Renal cortical epithelial cell (primary cell): Measurements from ENCODE around the gene LTBP1. TPM values are rescaled to one million over a fixed set of nuclear protein-coding genes. Genes with fewer than 3 reads are reported as not detected.

Experiments used
- DNase-seq: peaks from one replicate; pipeline ENCODE4 v3.0.0-alpha.2; 2011; ENCODE audit warnings: low read depth
- total RNA-seq: library from RNA; depleted of rRNA; stranded (reverse); fragments of >200 nt; gene quantifications from 2 replicates; pipeline ENCODE4 v1.2.3, GENCODE V29; 2014

The LTBP1 gene
- total RNA-seq, 1 donor from 2014 or later = 0.89 TPM

GRCh38 chr2:33111002-33111446 lies 164.3 kb downstream of the LTBP1 start:
- DNase-seq = no peak

GRCh38 chr2:33115196-33115595 lies 168.4 kb downstream of the LTBP1 start:
- no peak for DNase-seq

- no peak for DNase-seq
These were observed 169.0 kb downstream of the LTBP1 start for GRCh38 chr2:33115728-33116127.

- DNase-seq = no peak
These were observed 170.0 kb downstream of the LTBP1 start for GRCh38 chr2:33116799-33117198.

- no peak for DNase-seq
These were observed 171.9 kb downstream of the LTBP1 start for GRCh38 chr2:33118651-33119050.

- DNase-seq = no peak
These were observed 174.7 kb downstream of the LTBP1 start for GRCh38 chr2:33121416-33121815.

- no peak for DNase-seq
These were observed 175.2 kb downstream of the LTBP1 start for GRCh38 chr2:33121925-33122324.

GRCh38 chr2:33122726-33123125 lies 176.0 kb downstream of the LTBP1 start:
- no peak for DNase-seq

GRCh38 chr2:33123216-33123615 lies 176.5 kb downstream of the LTBP1 start:
- DNase-seq = peak; percentile 21

- DNase-seq = no peak
These were observed 179.8 kb downstream of the LTBP1 start for GRCh38 chr2:33126552-33126951.

GRCh38 chr2:33126958-33127357 lies 180.2 kb downstream of the LTBP1 start:
- DNase-seq = no peak

GRCh38 chr2:33129263-33130053 lies 182.7 kb downstream of the LTBP1 start:
- DNase-seq = no peak

- no peak for DNase-seq
These were observed 183.3 kb downstream of the LTBP1 start for GRCh38 chr2:33130054-33130447.

GRCh38 chr2:33130544-33130943 lies 183.8 kb downstream of the LTBP1 start:
- DNase-seq = no peak

GRCh38 chr2:33131111-33131510 lies 184.4 kb downstream of the LTBP1 start:
- DNase-seq = no peak

GRCh38 chr2:33131749-33132148 lies 185.0 kb downstream of the LTBP1 start:
- no peak for DNase-seq

- no peak for DNase-seq
These were observed 186.8 kb downstream of the LTBP1 start for GRCh38 chr2:33133454-33133952.

- peak; percentile 92 for DNase-seq
These were observed 187.5 kb downstream of the LTBP1 start for GRCh38 chr2:33134086-33134771.

GRCh38 chr2:33134791-33135560 lies 188.2 kb downstream of the LTBP1 start:
- no peak for DNase-seq

- DNase-seq = no peak
These were observed 188.9 kb downstream of the LTBP1 start for GRCh38 chr2:33135645-33136044.

GRCh38 chr2:33136056-33136455 lies 189.3 kb downstream of the LTBP1 start:
- DNase-seq = no peak

- no peak for DNase-seq
These were observed 189.8 kb downstream of the LTBP1 start for GRCh38 chr2:33136566-33136965.
